GM12874 (cell line): ENCODE results near the gene DUSP12.

ENCODE experiments used
- TF ChIP-seq, protein P1 (sequence below): IDR thresholded peaks from 2 replicates; pipeline ENCODE4 v1.5.1; 2011; ENCODE audit warnings: low read depth, mild to moderate bottlenecking, control low read depth, low read length, moderate library complexity; ENCODE audit not compliant: insufficient read depth

The DUSP12 gene

DNA sequence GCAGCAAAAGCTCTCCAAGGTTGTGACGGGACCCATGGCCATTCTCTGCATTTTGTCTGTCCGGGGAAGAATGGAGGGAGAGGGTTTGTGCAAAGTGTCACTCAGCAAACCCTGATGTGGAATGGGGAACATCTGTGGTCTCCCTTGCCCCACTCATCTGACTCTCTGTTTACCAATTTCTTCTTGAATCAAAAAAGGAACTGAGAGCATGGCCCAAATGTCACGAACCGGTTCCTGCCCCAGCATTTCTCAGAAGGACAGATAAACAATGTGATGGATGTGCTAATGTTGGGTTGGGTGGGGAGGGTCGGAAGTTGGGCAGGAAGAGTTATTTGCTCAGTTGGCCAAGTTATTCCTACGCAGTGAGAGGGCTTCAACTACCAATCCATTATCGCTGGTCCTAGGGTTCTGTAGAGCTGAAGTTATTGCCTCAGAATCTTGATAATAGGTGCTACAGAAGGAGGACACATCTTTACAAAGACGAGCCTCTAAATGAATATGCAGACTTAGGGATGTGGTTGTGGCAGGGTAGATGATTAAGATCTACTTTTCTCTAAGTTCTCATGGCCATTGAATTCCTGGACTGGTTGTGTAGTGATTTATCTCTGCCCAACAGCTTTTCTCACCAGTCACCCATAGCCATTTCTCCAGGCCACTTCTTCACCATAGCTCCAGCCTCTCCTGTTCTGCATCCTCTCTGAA is 9.6 kb upstream of the DUSP12 start:
- TF ChIP-seq, protein P1, sequence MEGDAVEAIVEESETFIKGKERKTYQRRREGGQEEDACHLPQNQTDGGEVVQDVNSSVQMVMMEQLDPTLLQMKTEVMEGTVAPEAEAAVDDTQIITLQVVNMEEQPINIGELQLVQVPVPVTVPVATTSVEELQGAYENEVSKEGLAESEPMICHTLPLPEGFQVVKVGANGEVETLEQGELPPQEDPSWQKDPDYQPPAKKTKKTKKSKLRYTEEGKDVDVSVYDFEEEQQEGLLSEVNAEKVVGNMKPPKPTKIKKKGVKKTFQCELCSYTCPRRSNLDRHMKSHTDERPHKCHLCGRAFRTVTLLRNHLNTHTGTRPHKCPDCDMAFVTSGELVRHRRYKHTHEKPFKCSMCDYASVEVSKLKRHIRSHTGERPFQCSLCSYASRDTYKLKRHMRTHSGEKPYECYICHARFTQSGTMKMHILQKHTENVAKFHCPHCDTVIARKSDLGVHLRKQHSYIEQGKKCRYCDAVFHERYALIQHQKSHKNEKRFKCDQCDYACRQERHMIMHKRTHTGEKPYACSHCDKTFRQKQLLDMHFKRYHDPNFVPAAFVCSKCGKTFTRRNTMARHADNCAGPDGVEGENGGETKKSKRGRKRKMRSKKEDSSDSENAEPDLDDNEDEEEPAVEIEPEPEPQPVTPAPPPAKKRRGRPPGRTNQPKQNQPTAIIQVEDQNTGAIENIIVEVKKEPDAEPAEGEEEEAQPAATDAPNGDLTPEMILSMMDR: no peak

DNA sequence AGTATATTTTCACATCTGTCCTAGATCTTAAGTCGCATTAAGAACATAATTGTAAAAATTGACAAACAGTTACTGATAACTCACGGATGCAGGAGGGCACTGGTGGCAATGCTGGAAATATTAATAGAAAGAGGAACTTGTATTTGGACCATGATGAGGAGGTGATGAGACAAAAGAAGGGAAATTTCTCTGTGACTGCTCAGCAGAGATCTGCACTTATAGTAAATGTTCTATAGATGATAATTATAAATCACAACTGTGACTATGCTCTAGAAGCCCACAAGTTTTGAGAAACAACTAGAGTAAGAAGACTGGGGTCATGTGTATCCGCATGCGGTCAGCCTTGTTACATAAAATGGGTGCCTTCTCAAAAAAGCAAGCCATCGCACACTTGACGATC is 8.7 kb upstream of the DUSP12 start:
- TF ChIP-seq, protein P1: no peak

DNA sequence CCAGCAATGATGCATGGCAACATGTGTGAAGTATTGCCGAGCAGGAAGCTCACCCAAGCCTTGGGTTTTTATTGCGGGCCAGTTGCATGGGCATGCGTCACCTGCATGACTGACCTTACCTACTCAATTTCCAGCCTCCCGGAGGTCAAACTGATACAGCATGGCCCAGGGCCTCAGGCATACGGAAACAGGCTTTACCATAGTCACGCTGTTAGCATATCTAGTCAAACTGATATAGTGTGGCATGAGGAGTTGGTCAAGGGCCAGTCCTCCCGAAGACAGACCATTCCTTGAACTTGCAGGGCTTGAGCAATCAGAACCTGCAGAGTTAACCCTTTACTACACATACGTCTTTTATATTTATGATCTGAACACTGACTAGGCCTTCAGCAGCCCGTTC is 6.4 kb upstream of the DUSP12 start:
- TF ChIP-seq, protein P1: no peak

DNA sequence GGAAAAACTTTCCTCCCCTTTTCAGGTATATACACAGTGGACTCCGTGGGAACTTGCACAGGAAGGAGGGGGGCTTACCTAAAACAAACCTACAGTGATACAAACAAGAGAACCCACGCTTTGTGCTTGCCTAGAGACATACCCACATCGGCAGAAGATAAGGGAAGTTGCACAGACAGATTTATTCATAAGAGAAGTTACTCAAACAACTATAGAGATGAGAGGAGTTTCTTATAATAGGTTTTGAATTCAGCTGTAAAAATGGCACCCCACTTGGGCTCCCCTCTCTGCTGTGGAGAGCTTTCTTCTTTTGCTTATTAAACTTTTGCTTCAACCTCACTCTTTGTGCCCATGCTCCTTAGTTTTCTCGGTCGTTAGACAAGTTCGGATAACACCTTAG is 1.8 kb upstream of the DUSP12 start:
- TF ChIP-seq, protein P1: no peak

DNA sequence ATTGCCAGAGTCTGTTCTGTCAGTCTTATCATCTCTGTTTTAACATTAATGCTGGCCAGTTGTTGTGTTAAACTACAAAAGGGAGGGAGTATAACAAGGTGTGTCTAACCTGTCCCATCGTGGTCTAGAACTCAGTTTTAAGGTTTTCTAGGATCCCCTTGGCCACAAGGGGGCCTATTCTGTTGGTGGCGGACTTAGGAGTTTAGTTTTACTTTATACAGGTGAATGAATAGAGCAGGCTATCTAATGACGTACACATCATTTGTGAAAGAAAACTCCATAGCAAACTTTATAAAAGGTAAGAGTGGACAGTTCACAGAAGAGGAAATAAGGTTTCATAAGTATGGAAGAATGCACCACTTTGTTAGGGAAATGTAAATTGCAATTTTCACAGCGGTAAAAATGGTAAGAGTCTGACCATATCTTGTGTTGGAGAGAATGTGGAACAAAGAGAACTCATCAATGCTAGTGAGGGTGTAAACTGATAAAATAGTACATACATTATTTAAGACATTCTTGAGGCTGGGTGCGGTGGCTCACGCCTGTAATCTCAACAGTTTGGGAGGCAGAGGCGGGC is 14.0 kb downstream of the DUSP12 start:
- TF ChIP-seq, protein P1: peak; percentile 70

DNA sequence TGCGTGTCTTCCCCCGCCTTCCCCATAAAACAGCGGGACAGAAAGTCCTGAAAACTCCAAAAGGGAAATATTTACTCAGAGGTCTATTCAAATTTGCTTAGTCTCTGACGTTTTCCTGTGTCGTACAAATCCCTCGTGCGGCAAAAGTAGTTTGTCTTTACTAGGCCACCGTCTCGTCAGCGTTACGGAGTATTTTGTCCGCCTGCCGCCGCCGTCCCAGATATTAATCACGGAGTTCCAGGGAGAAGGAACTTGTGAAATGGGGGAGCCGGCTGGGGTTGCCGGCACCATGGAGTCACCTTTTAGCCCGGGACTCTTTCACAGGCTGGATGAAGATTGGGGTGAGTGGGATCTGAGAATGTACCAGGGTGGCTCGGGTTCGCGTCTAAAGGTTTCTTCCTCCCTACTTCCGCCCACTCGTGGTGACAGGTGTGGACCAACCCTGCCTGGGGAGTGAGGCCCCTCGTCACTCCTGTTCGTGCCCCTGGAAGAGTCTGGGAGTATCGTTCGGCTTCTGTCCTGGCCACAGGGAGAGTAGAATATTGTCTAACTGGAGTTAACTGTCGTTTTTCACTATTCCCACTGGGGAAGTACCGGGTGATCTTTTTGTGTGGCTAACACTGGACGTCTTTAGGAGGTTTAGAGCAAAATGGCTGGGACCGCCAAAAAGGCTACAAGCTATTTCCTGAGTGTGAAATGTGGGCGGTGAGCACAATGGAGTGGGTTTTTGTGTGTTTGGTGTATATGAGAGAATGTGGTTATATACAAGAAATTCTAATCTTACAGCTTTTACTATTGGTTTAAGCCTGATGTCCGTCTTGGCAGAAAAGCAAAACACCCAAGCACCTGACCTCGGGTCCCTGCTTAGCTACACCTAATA is 16.8 kb downstream of the DUSP12 start, which contains the start of gene ATF6:
ATF6 (plus strand) TSS at position 219 of the 880 bp plus-strand sequence; CDS start at position 260, 41 bp downstream.
- TF ChIP-seq, protein P1: no peak

DNA sequence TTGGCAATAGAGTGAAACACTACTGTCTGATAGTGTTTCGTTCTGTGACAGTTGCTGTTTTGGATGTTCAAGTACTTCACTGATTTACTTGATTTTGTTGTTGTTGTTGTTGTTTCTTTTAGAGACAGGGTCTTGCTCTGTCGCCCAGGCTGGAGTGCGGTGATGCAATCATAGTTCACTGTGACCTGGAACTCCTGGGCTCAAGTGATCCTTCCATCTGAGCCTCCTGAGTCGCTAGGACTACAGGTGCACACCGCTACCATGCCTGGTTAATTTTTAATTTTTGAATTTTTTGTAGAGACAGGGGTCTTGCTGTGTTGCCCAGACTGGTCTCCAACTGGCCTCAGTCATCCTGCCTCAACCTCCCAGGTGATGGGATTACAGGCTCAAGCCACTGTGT is 18.9 kb downstream of the DUSP12 start:
- TF ChIP-seq, protein P1: no peak
